Activated CD8-positive, alpha-beta memory T cell treated with anti-CD3 and anti-CD28 coated beads for 4 hours (primary cell): ENCODE data around the gene VPS13A.

Source experiments
- DNase-seq, 2 donors: peaks; one replicate each; pipeline ENCODE4 v3.0.0-alpha.2; 2020; ENCODE audit warnings: low read depth in 2 of 2

The VPS13A gene

DNA sequence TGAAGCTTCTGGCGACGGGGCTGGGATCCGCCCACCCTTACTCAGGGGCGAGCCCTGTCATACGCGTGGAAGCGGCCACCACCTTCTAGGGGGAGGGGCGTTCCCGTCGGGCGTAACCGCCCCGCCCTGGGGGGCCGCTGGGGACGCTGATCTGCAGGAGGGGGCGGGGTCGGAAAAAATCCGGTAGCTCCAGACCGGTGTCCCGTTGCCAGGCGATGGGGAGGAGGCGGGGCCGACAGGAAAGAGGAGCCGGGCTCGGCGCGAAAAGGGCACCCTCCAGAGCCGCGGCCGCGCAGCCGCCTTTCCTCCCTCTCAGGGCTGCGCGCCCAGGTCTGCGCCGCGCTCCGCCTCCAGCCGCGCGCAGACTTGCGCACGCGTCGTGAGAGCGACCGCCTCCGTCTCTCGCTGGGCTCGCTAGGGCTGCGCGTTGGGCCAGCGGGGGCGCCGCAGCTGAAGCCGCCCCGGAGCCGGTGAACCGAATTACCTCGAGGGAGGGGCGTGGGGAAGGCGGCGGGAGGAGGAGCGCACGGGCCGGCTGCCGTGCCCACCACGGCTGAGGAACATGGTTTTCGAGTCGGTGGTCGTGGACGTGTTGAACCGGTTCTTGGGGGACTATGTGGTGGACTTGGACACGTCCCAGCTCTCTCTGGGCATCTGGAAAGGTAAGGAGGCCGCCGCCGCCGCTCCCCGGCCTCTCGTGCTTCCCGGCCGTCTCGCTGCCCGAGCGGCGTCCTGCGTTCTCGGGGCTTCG, at the start of gene VPS13A:
TSS of gene VPS13A (plus strand) at position 392 of the 751 bp plus-strand sequence. CDS start at position 563, 171 bp downstream.
- peak; percentile 82 to 85 for DNase-seq

GRCh38 chr9:77128125-77128789, 49.1 kb upstream of the VPS13A start:
- DNase-seq: no peak

DNA sequence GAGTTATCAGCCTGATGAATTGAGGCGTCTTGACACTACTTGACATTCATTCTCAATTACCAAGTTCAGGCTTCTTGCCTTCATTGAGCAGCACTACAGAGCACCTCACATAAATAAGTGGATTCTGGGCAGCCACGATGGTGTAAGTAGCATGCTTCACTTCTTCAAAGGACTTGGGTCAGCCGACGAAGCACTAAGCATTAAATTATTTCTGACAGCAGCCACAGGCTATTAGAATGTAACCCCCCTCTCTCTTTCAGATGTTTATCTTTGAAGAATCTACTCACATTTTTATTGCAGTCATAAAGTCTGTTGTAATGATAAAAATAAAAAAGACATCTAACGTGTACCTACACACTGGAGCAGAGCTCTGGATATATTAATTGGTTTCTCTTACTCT, 45.9 kb upstream of the VPS13A start:
- DNase-seq: no peak

GRCh38 chr9:77133011-77133410, 44.3 kb upstream of the VPS13A start:
- no peak for DNase-seq

DNA sequence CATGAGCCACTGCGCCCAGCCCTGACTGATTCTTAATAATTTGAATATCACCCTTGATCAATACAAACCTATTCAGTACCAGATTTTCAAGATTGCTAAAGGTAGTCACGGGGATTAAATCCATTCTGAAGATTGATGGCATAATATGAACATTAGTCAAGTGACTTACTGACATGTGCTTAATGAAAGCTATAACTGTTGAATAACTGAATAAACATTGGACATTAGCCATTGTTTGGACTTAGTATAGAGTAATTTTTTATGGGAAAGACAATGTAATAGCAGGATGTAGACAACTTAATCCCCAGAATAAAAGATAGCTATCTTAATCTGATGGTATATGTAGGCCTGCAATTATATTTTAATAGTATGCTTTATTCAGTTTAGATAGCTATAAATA, 35.0 kb upstream of the VPS13A start:
- DNase-seq: no peak

DNA sequence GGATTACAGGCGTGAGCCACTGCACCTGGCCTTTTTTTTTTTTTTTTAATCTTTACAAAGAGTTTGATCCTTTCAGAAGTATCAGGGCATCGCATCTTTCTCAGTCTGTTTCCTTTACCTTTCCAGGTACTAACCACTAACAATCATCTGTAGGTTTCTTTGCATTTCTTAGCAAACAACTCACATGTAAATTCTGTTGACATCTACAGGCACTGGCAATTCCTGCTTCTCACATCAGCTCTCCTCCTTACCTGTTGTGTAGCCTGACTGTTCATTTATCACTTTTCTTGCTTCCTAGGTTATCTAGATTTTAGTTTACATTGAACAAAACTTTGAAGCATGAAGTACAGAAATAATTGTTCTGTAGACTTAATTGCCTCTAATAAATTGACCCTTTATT, 27.5 kb upstream of the VPS13A start:
- no peak for DNase-seq

- DNase-seq: no peak
These were observed 25.0 kb upstream of the VPS13A start for GRCh38 chr9:77152289-77152688.

DNA sequence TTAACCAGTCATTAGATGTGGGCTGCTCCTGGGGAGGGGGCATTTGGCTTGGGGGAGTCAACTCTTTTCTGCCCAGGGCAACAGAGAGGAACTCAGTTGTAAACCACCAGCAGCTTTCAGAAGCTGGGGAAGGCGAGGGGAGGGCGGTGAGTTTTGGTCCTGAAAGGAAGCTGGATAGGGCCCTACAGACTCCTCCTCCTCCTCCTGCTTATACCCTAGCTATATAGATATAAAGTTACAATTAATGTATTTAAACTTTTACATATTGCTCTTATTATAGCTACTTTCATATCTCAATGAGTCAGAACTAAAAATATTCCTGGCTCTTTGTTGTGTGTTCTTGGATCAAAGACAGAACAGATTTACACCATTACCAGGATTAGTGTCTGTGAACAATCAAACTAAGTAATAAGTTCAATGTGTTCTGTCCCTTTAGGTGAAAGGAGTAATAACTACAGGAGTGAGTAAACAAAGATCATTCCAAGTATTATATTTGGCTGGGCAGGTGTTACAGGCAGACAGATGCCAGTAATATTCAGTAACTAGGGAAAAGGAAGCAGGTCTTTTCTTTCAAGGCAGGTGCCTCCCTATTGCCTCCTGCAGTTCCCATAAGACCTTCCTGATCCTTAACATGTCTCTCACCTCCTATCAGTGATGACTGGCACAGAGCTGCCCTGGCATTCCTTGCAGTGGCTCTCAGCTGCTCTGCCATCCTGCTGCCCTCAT, 20.5 kb upstream of the VPS13A start:
- DNase-seq: no peak

DNA sequence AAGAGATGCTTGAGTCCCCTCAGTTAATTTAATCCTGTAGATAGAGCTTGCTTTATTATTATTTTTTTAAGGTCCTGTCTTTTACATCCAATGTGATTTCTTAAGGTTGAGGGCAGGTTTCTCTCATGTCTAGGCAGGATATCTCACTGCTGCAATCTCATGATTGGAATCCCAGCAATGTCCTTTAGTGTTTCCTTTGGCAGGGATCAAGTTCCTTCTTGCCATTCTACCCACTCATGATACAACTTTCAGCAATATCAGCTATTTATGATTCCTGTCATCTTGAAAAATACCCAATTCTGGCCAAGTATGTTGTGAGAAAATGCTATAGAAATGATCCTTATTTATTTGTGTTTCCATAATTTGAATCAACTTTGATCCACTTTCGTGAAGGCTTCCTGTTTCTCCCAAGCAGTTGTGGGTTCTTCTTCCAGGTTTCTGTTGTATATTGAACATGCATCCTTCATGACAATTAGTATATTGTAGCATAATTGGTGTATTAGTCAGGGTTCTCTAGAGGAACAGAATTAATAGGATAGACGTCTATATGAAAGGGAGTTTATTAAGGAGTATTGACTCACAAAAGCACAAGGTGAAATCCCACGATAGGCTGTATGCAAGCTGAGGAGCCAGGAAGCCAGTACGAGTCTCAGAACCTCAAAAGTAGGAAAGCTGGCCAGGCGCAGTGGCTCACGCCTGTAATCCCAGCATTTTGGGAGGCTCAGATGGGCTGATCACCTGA, 18.4 kb upstream of the VPS13A start:
- no peak for DNase-seq

- no peak for DNase-seq
These were observed 16.1 kb upstream of the VPS13A start for GRCh38 chr9:77161191-77161590.

DNA sequence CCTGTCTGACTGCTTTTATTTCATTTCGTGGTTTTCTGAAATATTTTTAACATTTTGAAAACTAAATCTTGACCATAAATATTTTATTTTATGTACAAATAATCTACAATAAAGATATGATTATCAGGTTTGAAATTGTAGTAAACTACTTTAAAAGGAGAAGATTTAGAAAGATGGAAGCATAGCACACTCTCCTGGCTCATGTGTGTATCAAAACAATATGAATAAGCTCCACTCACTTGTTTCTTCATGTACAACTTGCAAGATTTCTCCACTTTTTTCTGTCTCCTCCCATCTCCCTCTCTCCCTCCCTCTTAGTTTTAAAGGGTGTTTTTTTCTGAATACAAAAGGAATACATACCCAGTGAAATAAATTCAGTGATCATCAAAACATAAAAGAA, 15.4 kb upstream of the VPS13A start:
- DNase-seq: no peak

GRCh38 chr9:77162366-77162765, 15.0 kb upstream of the VPS13A start:
- DNase-seq: no peak

- no peak for DNase-seq
These were observed 13.4 kb upstream of the VPS13A start for GRCh38 chr9:77163884-77164283.

DNA sequence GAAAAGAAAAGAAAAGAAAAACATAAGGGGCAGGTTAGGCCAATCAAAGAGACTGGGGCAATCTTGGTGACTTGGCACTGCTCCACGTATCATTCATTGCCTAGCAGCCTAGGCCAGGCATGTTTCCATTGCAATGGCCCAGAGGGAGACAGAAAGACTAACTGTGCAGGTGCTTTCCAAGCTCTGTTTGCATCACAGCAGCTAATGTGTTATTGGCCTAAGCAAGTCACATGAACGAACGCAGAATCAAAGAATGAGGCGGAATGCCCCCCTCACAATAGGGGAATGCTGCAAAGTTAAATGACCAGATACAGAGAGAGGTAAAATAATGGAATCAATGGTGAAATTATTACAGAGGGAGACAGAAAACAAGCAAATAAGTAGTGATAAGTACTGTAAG, 11.1 kb upstream of the VPS13A start:
- no peak for DNase-seq

GRCh38 chr9:77170991-77171699, 6.2 kb upstream of the VPS13A start:
- DNase-seq: no peak

DNA sequence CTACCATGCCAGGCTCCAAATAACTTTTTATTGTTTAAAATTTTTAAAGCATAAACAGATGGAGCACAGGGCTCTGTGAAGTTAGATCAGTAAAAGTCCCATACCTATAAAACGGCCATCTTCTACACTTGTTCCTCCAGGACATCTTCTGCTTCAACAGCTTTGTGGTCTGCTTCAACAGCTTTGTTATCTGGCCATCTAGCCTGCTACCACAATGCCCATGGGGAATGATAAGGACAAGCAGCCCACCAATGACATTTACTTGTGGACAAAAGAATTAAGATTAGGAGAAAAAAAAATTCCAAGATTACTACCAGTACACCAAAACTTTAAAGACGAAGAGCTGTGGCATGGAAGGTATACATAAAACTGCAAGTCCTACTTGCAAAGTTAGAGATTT, 2.2 kb upstream of the VPS13A start:
- DNase-seq: no peak

GRCh38 chr9:77176106-77176505, 1.2 kb upstream of the VPS13A start:
- DNase-seq: no peak

DNA sequence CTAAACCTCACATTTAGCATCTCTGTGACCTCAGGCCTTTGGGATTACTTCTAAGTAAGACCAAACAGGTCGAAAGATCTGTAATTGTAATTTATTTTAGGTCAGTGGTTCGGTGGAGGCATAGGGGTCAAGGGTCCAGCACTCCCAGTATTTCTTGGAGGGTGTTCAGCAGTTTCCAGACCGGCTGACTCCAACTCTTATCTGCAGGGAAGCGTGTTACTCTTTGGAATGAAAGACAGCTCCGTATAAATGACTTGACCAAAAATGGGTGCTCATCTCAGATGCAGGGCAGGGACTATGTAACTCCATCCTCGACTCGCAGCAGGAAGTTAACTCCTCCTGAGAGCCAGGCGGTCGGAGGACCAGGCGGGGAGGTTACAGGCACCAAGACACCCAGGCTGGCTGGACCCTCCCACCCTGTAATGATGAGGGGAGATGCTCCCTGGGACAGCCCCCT, 620 bp upstream of the VPS13A start:
- DNase-seq: no peak

GRCh38 chr9:77177894-77178794, 810 bp downstream of the VPS13A start:
- DNase-seq: peak; percentile 16 to 22

DNA sequence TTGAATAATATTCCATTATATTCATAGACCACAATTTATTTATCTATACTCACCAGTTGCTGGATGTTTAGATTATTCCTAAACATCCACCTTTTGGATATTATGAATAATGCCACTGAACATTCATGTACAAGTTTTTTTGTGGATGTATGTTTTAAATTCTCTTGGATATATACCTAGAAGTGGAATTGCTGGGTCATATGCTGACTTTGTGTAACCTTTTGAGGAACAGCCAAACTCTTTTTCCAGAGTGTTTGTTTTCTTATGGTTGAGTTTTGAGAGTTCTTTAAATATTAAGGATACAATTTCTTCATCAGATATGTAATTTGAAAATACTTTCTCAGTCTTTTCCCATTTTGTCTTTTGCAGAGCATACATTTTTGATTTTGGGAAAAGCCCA, 2.7 kb downstream of the VPS13A start:
- DNase-seq: no peak
